HepG2 (cell line): ENCODE results near the gene BANP. TPM values are rescaled to one million over a fixed set of nuclear protein-coding genes. Genes with fewer than 3 reads are reported as not detected.
A peak's percentile ranks its signal among the peaks of the same experiment; 100 is the strongest.

Experiments
- ATRX ChIP-seq: sonication (generic); formaldehyde crosslinking; IDR thresholded peaks from 2 replicates; pipeline ENCODE4 v1.4.0; 2020; ENCODE audit warnings: missing genetic modification reagents, borderline replicate concordance
- CEBPG ChIP-seq: IDR thresholded peaks from 2 replicates; pipeline ENCODE4 v1.6.1; 2016
- HOXA9 ChIP-seq: sonication (generic); formaldehyde crosslinking; IDR thresholded peaks from 2 replicates; pipeline ENCODE4 v1.8.1; 2022; ENCODE audit warnings: missing genetic modification reagents, mild to moderate bottlenecking, moderate library complexity, borderline replicate concordance
- KAT8 ChIP-seq: IDR thresholded peaks from 2 replicates; pipeline ENCODE4 v1.6.1; 2016; ENCODE audit warnings: missing genetic modification reagents, missing compliant biosample characterization
- KLF12 ChIP-seq: sonication (generic); formaldehyde crosslinking; IDR thresholded peaks from 2 replicates; pipeline ENCODE4 v1.4.0; 2020; ENCODE audit warnings: missing genetic modification reagents, borderline replicate concordance
- MATR3 ChIP-seq: sonication (generic); formaldehyde crosslinking; IDR thresholded peaks from 2 replicates; pipeline ENCODE4 v1.4.0; 2020; ENCODE audit warnings: missing genetic modification reagents
- MTF2 ChIP-seq: sonication (generic); formaldehyde crosslinking; IDR thresholded peaks from 2 replicates; pipeline ENCODE4 v1.5.0; 2020; ENCODE audit warnings: missing genetic modification reagents, borderline replicate concordance
- POLR2AphosphoS2 ChIP-seq: IDR thresholded peaks from 2 replicates; pipeline ENCODE4 v1.6.1; 2011; ENCODE audit warnings: low read depth, low read length, improper control_type of control experiment
- SALL1 ChIP-seq: sonication (generic); formaldehyde crosslinking; IDR thresholded peaks from 2 replicates; pipeline ENCODE4 v1.8.0; 2022; ENCODE audit warnings: mild to moderate bottlenecking, missing genetic modification reagents
- ZNF292 ChIP-seq: sonication (generic); formaldehyde crosslinking; IDR thresholded peaks from 2 replicates; pipeline ENCODE4 v1.8.1; 2022; ENCODE audit warnings: mild to moderate bottlenecking, low read depth, missing genetic modification reagents, borderline replicate concordance
- ZNF546 ChIP-seq: sonication (generic); formaldehyde crosslinking; conservative IDR thresholded peaks from 2 replicates; pipeline ENCODE4 v1.8.1; 2023; ENCODE audit warnings: mild to moderate bottlenecking, missing genetic modification reagents
- ZNF549 ChIP-seq: sonication (generic); formaldehyde crosslinking; IDR thresholded peaks from 2 replicates; pipeline ENCODE4 v1.5.0; 2020; ENCODE audit warnings: missing genetic modification reagents
- ZNF552 ChIP-seq: sonication (generic); formaldehyde crosslinking; IDR thresholded peaks from 2 replicates; pipeline ENCODE4 v1.9.0; 2022; ENCODE audit warnings: missing genetic modification reagents, mild to moderate bottlenecking, borderline replicate concordance
- ZNF660 ChIP-seq: sonication (generic); formaldehyde crosslinking; IDR thresholded peaks from 2 replicates; pipeline ENCODE4 v1.5.1; 2020; ENCODE audit warnings: mild to moderate bottlenecking, low read depth, missing genetic modification reagents, borderline replicate concordance
- ZNF737 ChIP-seq: sonication (generic); formaldehyde crosslinking; IDR thresholded peaks from 2 replicates; pipeline ENCODE4 v1.5.0; 2020; ENCODE audit warnings: missing genetic modification reagents, mild to moderate bottlenecking, borderline replicate concordance
- ZNF773 ChIP-seq: sonication (generic); formaldehyde crosslinking; IDR thresholded peaks from 2 replicates; pipeline ENCODE4 v1.4.0; 2020; ENCODE audit warnings: missing genetic modification reagents, borderline replicate concordance
- polyA plus RNA-seq, 8 experiments: library from polyadenylated mRNA; depleted of rRNA in 3 of 8; stranded (reverse) in 7 of 8; unstranded in 1 of 8; fragments of >200 nt; fragmentation: Illumina TruSeq in 4 of 8; extraction: Trizol in 4 of 8; gene quantifications; 2 replicates each; pipeline versions ENCODE4 v1.2.1 to v1.2.3, GENCODE V29; 2011 to 2016; ENCODE audit warnings: low read depth in 4 of 8, missing spikeins in 1 of 8, mixed read lengths in 1 of 8; ENCODE audit not compliant: insufficient read depth in 1 of 8
- total RNA-seq, 5 experiments: library from RNA; depleted of rRNA; stranded (reverse); fragments of >200 nt; fragmentation: Illumina TruSeq; extraction: Trizol; gene quantifications; 2 replicates each; pipeline ENCODE4 v1.2.3, GENCODE V29; 2016; ENCODE audit warnings: low read depth in 1 of 5
- TF ChIP-seq, protein P1 (sequence below): sonication (generic); formaldehyde crosslinking; IDR thresholded peaks from 2 replicates; pipeline ENCODE4 v1.4.0; 2020; ENCODE audit warnings: mild to moderate bottlenecking, missing genetic modification reagents
- TF ChIP-seq, protein P2 (sequence below): sonication (generic); formaldehyde crosslinking; conservative IDR thresholded peaks from 2 replicates; pipeline ENCODE4 v1.4.0; 2020; ENCODE audit warnings: missing genetic modification reagents
- TF ChIP-seq, protein P3 (sequence below), 2 experiments: sonication (generic) in 1 of 2; formaldehyde crosslinking in 1 of 2; IDR thresholded peaks; 2 replicates each; pipeline versions ENCODE4 v1.4.0 to v1.6.1; 2018 to 2020; ENCODE audit warnings: missing genetic modification reagents in 2 of 2, borderline replicate concordance in 1 of 2, low read depth in 1 of 2, mild to moderate bottlenecking in 1 of 2, missing biosample characterization in 1 of 2
- TF ChIP-seq, protein P4 (sequence below): sonication (generic); IDR thresholded peaks from 2 replicates; pipeline ENCODE4 v1.6.1; 2016; ENCODE audit warnings: low read depth, borderline replicate concordance

The BANP gene
- total and polyA plus RNA-seq, 2 of the 13 experiments (the other 11 are each of a cell fraction or from before 2014, with no cell fraction given): 20.2 to 23.8 TPM

DNA sequence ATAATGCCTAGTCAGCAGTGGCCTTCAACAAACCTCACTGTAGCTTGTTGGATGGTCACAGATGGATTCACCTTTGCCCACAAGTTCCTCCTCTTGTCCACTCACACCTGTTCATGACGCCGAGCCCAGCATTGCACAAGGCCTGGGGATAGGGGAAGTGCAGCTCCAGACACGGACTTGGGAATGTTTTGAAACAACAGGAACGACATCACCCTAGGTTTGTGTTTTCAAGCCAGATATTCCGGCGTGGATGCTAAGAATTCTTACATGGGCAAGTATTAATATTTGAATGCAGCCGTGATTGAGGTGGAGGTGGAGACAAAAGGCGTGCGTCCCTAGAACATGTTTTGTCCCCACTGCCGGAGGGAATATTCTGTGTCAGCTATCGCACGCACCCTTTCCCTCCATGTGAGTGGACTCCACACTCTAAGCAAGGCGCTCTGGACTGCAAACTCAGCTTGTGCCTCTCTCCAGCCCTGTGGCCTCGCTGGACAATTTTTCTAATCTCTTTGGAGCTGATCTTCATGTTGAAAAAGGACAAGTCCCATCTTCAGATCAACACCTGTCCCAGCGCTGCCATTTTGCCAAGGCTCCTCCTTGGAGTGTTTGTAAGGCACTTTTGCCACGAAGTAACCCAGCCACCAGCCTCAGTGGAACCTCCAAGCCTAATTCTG lies 2.0 kb upstream of the BANP start (continued):
- peak; percentile 85; the same call in 1 of the 2 replicates for TF ChIP-seq ZNF546 (CRISPR knock-in tag)
- no peak for TF ChIP-seq ZNF773
- TF ChIP-seq, protein P1, sequence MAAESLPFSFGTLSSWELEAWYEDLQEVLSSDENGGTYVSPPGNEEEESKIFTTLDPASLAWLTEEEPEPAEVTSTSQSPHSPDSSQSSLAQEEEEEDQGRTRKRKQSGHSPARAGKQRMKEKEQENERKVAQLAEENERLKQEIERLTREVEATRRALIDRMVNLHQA: no peak
- no peak for TF ChIP-seq ZNF660 (CRISPR knock-in tag)
- TF ChIP-seq ZNF737 (CRISPR knock-in tag): no peak
- TF ChIP-seq, protein P2, sequence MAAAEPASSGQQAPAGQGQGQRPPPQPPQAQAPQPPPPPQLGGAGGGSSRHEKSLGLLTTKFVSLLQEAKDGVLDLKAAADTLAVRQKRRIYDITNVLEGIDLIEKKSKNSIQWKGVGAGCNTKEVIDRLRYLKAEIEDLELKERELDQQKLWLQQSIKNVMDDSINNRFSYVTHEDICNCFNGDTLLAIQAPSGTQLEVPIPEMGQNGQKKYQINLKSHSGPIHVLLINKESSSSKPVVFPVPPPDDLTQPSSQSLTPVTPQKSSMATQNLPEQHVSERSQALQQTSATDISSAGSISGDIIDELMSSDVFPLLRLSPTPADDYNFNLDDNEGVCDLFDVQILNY (CRISPR knock-in tag): no peak
- TF ChIP-seq ZNF552 (CRISPR knock-in tag): 0 out of 2 replicates have a peak, but pooled peaks have one; percentile 21
- TF ChIP-seq ATRX (CRISPR knock-in tag): no peak
- no peak for TF ChIP-seq POLR2AphosphoS2
- TF ChIP-seq MATR3: no peak
- TF ChIP-seq SALL1 (CRISPR knock-in tag): peak; percentile 63; the same call in 1 of the 2 replicates
- no peak for TF ChIP-seq KLF12 (CRISPR knock-in tag)
- TF ChIP-seq ZNF292 (CRISPR knock-in tag): 0 out of 2 replicates have a peak, but pooled peaks have one; percentile 12
- no peak; the same call in 1 of the 2 replicates for TF ChIP-seq KAT8 (CRISPR knock-in tag)
- no peak for TF ChIP-seq HOXA9 (CRISPR knock-in tag)
- TF ChIP-seq, protein P3, sequence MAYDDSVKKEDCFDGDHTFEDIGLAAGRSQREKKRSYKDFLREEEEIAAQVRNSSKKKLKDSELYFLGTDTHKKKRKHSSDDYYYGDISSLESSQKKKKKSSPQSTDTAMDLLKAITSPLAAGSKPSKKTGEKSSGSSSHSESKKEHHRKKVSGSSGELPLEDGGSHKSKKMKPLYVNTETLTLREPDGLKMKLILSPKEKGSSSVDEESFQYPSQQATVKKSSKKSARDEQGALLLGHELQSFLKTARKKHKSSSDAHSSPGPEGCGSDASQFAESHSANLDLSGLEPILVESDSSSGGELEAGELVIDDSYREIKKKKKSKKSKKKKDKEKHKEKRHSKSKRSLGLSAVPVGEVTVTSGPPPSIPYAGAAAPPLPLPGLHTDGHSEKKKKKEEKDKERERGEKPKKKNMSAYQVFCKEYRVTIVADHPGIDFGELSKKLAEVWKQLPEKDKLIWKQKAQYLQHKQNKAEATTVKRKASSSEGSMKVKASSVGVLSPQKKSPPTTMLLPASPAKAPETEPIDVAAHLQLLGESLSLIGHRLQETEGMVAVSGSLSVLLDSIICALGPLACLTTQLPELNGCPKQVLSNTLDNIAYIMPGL (CRISPR knock-in tag; IDR thresholded peaks at IDR 0.05; ENCODE audit: borderline replicate concordance in 1 of 2, low read depth in 1 of 2): peak; percentile 56 to 65; a peak in 3 of 4 replicates
- TF ChIP-seq ZNF549 (CRISPR knock-in tag): no peak
- TF ChIP-seq MTF2: no peak
- TF ChIP-seq CEBPG (CRISPR knock-in tag): peak; percentile 96
- TF ChIP-seq, protein P4, sequence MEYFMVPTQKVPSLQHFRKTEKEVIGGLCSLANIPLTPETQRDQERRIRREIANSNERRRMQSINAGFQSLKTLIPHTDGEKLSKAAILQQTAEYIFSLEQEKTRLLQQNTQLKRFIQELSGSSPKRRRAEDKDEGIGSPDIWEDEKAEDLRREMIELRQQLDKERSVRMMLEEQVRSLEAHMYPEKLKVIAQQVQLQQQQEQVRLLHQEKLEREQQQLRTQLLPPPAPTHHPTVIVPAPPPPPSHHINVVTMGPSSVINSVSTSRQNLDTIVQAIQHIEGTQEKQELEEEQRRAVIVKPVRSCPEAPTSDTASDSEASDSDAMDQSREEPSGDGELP: peak; percentile 83
